Effector memory CD4-positive, alpha-beta T cell (primary cell): Measurements from ENCODE around the gene RPAP2.
A peak's percentile ranks its signal among the peaks of the same experiment; 100 is the strongest.
"Not testable (repeated sequence)": the region's sequence is repeated elsewhere in the genome, so short reads cannot be mapped to it uniquely, and the experiment has no call there.

Experiments
- DNase-seq, 3 donors: peaks; one replicate each; pipeline ENCODE4 v3.0.0-alpha.2; 2020
- H3K27ac ChIP-seq: 2 replicates; pipeline ENCODE4 v1.7.0; 2013; ENCODE audit warnings: mild to moderate bottlenecking, low read length, moderate library complexity; ENCODE audit not compliant: insufficient read depth, poor library complexity, severe bottlenecking
- H3K27me3 ChIP-seq: replicated peaks from 2 replicates; pipeline ENCODE4 v1.7.0; 2013; ENCODE audit warnings: mild to moderate bottlenecking, low read length; ENCODE audit not compliant: insufficient read depth, control insufficient read depth, poor library complexity, severe bottlenecking
- H3K36me3 ChIP-seq: 2 replicates; pipeline ENCODE4 v1.7.0; 2013; ENCODE audit warnings: mild to moderate bottlenecking, low read length, moderate library complexity; ENCODE audit not compliant: control insufficient read depth, insufficient read depth
- H3K4me1 ChIP-seq: 2 replicates; pipeline ENCODE4 v1.7.0; 2013; ENCODE audit warnings: low read length, mild to moderate bottlenecking; ENCODE audit not compliant: control insufficient read depth, insufficient read depth, poor library complexity, severe bottlenecking
- H3K4me3 ChIP-seq: 2 replicates; pipeline ENCODE4 v1.7.0; 2013; ENCODE audit warnings: low read length, low read depth, mild to moderate bottlenecking; ENCODE audit not compliant: insufficient read depth, poor library complexity, severe bottlenecking
- H3K9me3 ChIP-seq: 2 replicates; pipeline ENCODE4 v1.7.0; 2013; ENCODE audit warnings: mild to moderate bottlenecking, low read length, moderate library complexity; ENCODE audit not compliant: control insufficient read depth

RPAP2 gene

GRCh38 chr1:92408825-92409224 lies 110.0 kb downstream of the RPAP2 start:
- Histone ChIP-seq H3K27me3 (no peaks in the 10 kb centered on the region), H3K4me3 (no peak overlapping the region), H3K27ac (no peak overlapping the region), H3K36me3 (no peaks in the 10 kb centered on the region), H3K9me3 (no peaks in the 10 kb centered on the region), H3K4me1 (peaks cover 19% of the 10 kb centered on the region)
- DNase-seq, result no peak

- H3K4me3 ChIP-seq, result no peak overlapping the region
- no peaks in the 10 kb centered on the region for H3K27me3 ChIP-seq
- peaks cover 19% of the 10 kb centered on the region for H3K4me1 ChIP-seq
- DNase-seq, result no peak
- H3K36me3 ChIP-seq, result no peaks in the 10 kb centered on the region
- H3K9me3 ChIP-seq, result no peaks in the 10 kb centered on the region
- H3K27ac ChIP-seq, result no peak overlapping the region
These were observed 111.2 kb downstream of the RPAP2 start for GRCh38 chr1:92409946-92410549.

GRCh38 chr1:92410706-92411105 lies 111.8 kb downstream of the RPAP2 start:
- Histone ChIP-seq H3K4me1 (peaks cover 19% of the 10 kb centered on the region), H3K36me3 (no peaks in the 10 kb centered on the region), H3K27me3 (no peaks in the 10 kb centered on the region), H3K4me3 (no peak overlapping the region), H3K27ac (no peak overlapping the region), H3K9me3 (no peaks in the 10 kb centered on the region)
- DNase-seq, result peak in 2 of 3 donors; percentile 5 to 20

GRCh38 chr1:92411511-92411910 lies 112.7 kb downstream of the RPAP2 start:
- Histone ChIP-seq H3K4me1 (peaks cover 19% of the 10 kb centered on the region), H3K27me3 (no peaks in the 10 kb centered on the region), H3K27ac (no peak overlapping the region), H3K4me3 (no peak overlapping the region), H3K9me3 (no peaks in the 10 kb centered on the region), H3K36me3 (no peaks in the 10 kb centered on the region)
- DNase-seq, result no peak

GRCh38 chr1:92419642-92420041 lies 120.8 kb downstream of the RPAP2 start:
- DNase-seq, result no peak
- Histone ChIP-seq H3K27ac (no peak overlapping the region), H3K27me3 (no peaks in the 10 kb centered on the region), H3K36me3 (no peaks in the 10 kb centered on the region), H3K4me3 (no peak overlapping the region), H3K9me3 (no peaks in the 10 kb centered on the region), H3K4me1 (no peaks in the 10 kb centered on the region)

GRCh38 chr1:92424381-92424780 lies 125.5 kb downstream of the RPAP2 start:
- Histone ChIP-seq H3K36me3 (no peaks in the 10 kb centered on the region), H3K4me3 (no peak overlapping the region), H3K9me3 (no peaks in the 10 kb centered on the region), H3K4me1 (no peaks in the 10 kb centered on the region), H3K27me3 (no peaks in the 10 kb centered on the region), H3K27ac (no peak overlapping the region)
- no peak for DNase-seq

- Histone ChIP-seq H3K27ac (no peak overlapping the region), H3K27me3 (no peaks in the 10 kb centered on the region), H3K4me3 (no peak overlapping the region), H3K4me1 (no peaks in the 10 kb centered on the region), H3K36me3 (no peaks in the 10 kb centered on the region), H3K9me3 (no peaks in the 10 kb centered on the region)
- DNase-seq, result no peak
These were observed 126.8 kb downstream of the RPAP2 start for GRCh38 chr1:92425617-92426016.

- H3K4me3 ChIP-seq, result no peak overlapping the region
- no peaks in the 10 kb centered on the region for H3K9me3 ChIP-seq
- no peak for DNase-seq
- H3K4me1 ChIP-seq, result no peaks in the 10 kb centered on the region
- H3K27me3 ChIP-seq, result no peaks in the 10 kb centered on the region
- H3K36me3 ChIP-seq, result no peaks in the 10 kb centered on the region
- H3K27ac ChIP-seq, result no peak overlapping the region
These were observed 131.2 kb downstream of the RPAP2 start for GRCh38 chr1:92430030-92430429.

GRCh38 chr1:92434572-92434971 lies 135.7 kb downstream of the RPAP2 start:
- H3K4me1 ChIP-seq, H3K9me3 ChIP-seq, H3K27me3 ChIP-seq, DNase-seq, H3K27ac ChIP-seq, H3K4me3 ChIP-seq, H3K36me3 ChIP-seq: not testable (repeated sequence)

- Histone ChIP-seq H3K9me3 (no peaks in the 10 kb centered on the region), H3K27me3 (no peaks in the 10 kb centered on the region), H3K36me3 (no peaks in the 10 kb centered on the region), H3K27ac (no peak overlapping the region), H3K4me1 (no peaks in the 10 kb centered on the region), H3K4me3 (no peak overlapping the region)
- DNase-seq, result no peak
These were observed 140.4 kb downstream of the RPAP2 start for GRCh38 chr1:92439291-92439690.
